B cell (primary cell): ENCODE results near the gene FAM118A. TPM values are rescaled to one million over a fixed set of nuclear protein-coding genes. Genes with fewer than 3 reads are reported as not detected.

Experiments
- ATAC-seq: fragments of 200-7000 bp; cut with Tn5 transposase; one replicate; pipeline ENCODE4 v1.10.0; 2021; ENCODE audit warnings: low read depth, mild to moderate bottlenecking, moderate number of reproducible peaks, moderate library complexity
- CTCF ChIA-PET: fragments of 350-600 bp; sonication (Branson Sonifier 250); formaldehyde crosslinking; loops from one replicate; lab custom pipeline; 2021; ENCODE audit warnings: antibody characterized with exemption, inconsistent platforms; lab: Charles Lee
- POLR2A ChIA-PET: fragments of 350-600 bp; sonication (Branson Sonifier 250); formaldehyde crosslinking; loops from one replicate; lab custom pipeline; 2021; ENCODE audit warnings: antibody characterized with exemption; lab: Charles Lee
- DNase-seq: peaks from one replicate; pipeline ENCODE4 v3.0.0; 2013
- H2AFZ ChIP-seq: 2 replicates; pipeline ENCODE4 v1.6.1; 2012; ENCODE audit warnings: mild to moderate bottlenecking, low read depth, low read length; ENCODE audit not compliant: insufficient read depth, poor library complexity, severe bottlenecking
- H3K27ac ChIP-seq, 2 donors: 1 replicate in 1 of 2; 2 replicates in 1 of 2; pipeline ENCODE4 v1.5.1; 2012 to 2013; ENCODE audit warnings: low read length in 2 of 2, mild to moderate bottlenecking in 2 of 2, moderate library complexity in 1 of 2
- H3K27me3 ChIP-seq, 4 experiments: fragments of 200-600 bp in 1 of 4; sonication (generic) in 1 of 4; replicated peaks in 1 of 4; 1 replicate in 2 of 4; 2 replicates in 2 of 4; pipeline versions ENCODE4 v1.6.1 to v1.7.0; 2013 to 2016; ENCODE audit warnings: low read length in 3 of 4, mild to moderate bottlenecking in 2 of 4, mixed read lengths in 1 of 4, moderate library complexity in 1 of 4; ENCODE audit not compliant: insufficient read depth in 4 of 4, control insufficient read depth in 3 of 4; ENCODE audit errors: control extremely low read depth in 1 of 4
- H3K36me3 ChIP-seq, 2 experiments: replicated peaks in 1 of 2; 1 replicate in 1 of 2; 2 replicates in 1 of 2; pipeline versions ENCODE4 v1.6.1 to v1.7.1; 2013; ENCODE audit warnings: low read length in 1 of 2; ENCODE audit not compliant: insufficient read depth in 2 of 2, control insufficient read depth in 1 of 2; ENCODE audit errors: control extremely low read depth in 1 of 2, extremely low read depth in 1 of 2
- H3K4me1 ChIP-seq, 2 donors: fragments of 200-600 bp in 1 of 2; sonication (generic) in 1 of 2; 1 replicate in 1 of 2; 2 replicates in 1 of 2; pipeline versions ENCODE4 v1.5.1 to v1.6.1; 2013 to 2017; ENCODE audit warnings: low read length in 2 of 2; ENCODE audit not compliant: control insufficient read depth in 2 of 2, insufficient read depth in 2 of 2
- H3K4me2 ChIP-seq: replicated peaks from 2 replicates; pipeline ENCODE3; 2012; ENCODE audit warnings: mild to moderate bottlenecking, low read depth, low read length; ENCODE audit not compliant: poor library complexity, severe bottlenecking
- H3K4me3 ChIP-seq, 5 experiments: fragments of 200-600 bp in 1 of 5; sonication (generic) in 1 of 5; 1 replicate in 3 of 5; 2 replicates in 2 of 5; pipeline versions ENCODE4 v1.5.1 to v1.7.0; 2011 to 2016; ENCODE audit warnings: low read length in 4 of 5, mild to moderate bottlenecking in 4 of 5, low read depth in 2 of 5, control low read depth in 1 of 5, moderate library complexity in 1 of 5; ENCODE audit not compliant: insufficient read depth in 1 of 5; ENCODE audit errors: control extremely low read depth in 1 of 5, extremely low read depth in 1 of 5
- H3K79me2 ChIP-seq: fragments of 200-600 bp; sonication (generic); one replicate; pipeline ENCODE4 v1.6.0; 2016; ENCODE audit warnings: low read length; ENCODE audit not compliant: control insufficient read depth, insufficient read depth
- H3K9ac ChIP-seq: fragments of 200-600 bp; sonication (generic); 2 replicates; pipeline ENCODE4 v1.6.1; 2017; ENCODE audit warnings: mild to moderate bottlenecking, low read length, moderate library complexity
- H3K9me3 ChIP-seq, 3 donors: one replicate each; pipeline versions ENCODE4 v1.6.1 to v1.7.1; 2013; ENCODE audit warnings: low read length in 2 of 3; ENCODE audit not compliant: control insufficient read depth in 2 of 3, insufficient read depth in 1 of 3; ENCODE audit errors: control extremely low read depth in 1 of 3
- H4K20me1 ChIP-seq: 2 replicates; pipeline ENCODE4 v1.6.0; 2012; ENCODE audit warnings: mild to moderate bottlenecking, low read length; ENCODE audit not compliant: insufficient read depth, control insufficient read depth, poor library complexity, severe bottlenecking
- H3K27ac Mint-ChIP-seq: one replicate; pipeline ENCODE4 v1.8.0; 2021; ENCODE audit warnings: mixed read lengths
- H3K27me3 Mint-ChIP-seq: one replicate; pipeline ENCODE4 v1.8.0; 2021; ENCODE audit warnings: mixed read lengths
- H3K4me1 Mint-ChIP-seq: one replicate; pipeline ENCODE4 v1.8.0; 2021; ENCODE audit warnings: mixed read lengths
- H3K4me3 Mint-ChIP-seq: one replicate; pipeline ENCODE4 v1.8.0; 2021; ENCODE audit warnings: mixed read lengths
- H3K9me3 Mint-ChIP-seq: one replicate; pipeline ENCODE4 v1.8.0; 2022; ENCODE audit warnings: mixed read lengths; ENCODE audit not compliant: insufficient read depth
- CTCF ChIP-seq: fragments of 200-600 bp; IDR thresholded peaks from one replicate; pipeline ENCODE4 v1.8.0; 2022; ENCODE audit warnings: antibody characterized with exemption, mild to moderate bottlenecking
- EZH2 ChIP-seq: IDR thresholded peaks from 2 replicates; pipeline ENCODE4 v1.6.1; 2012; ENCODE audit warnings: borderline replicate concordance, low read depth, mild to moderate bottlenecking, moderate library complexity, low read length; ENCODE audit not compliant: insufficient read depth, poor library complexity, severe bottlenecking
- WGBS: methylation state at CpG from one replicate; pipeline ENCODE4 v1.1.5; 2013; ENCODE audit warnings: missing lambda C conversion rate; ENCODE audit not compliant: insufficient coverage; 5-methylcytosine and 5-hydroxymethylcytosine counted together
- intact Hi-C: fragments of 100-400 bp; cut with micrococcal nuclease; formaldehyde crosslinking; loops from one replicate; pipeline ENCODE4 v1.10.0; 2022
- polyA plus RNA-seq: library from polyadenylated mRNA; depleted of rRNA; stranded (reverse); fragments of >200 nt; gene quantifications from 2 replicates; pipeline ENCODE4 v1.2.3, GENCODE V29; 2012
- total RNA-seq, 2 donors: library from RNA; stranded (reverse); fragments of 120-200 nt in 1 of 2; gene quantifications; 1 replicate in 1 of 2; 2 replicates in 1 of 2; pipeline versions ENCODE4 v1.2.3 to v1.2.4, GENCODE V29; 2013 to 2022

The FAM118A gene
- total and polyA plus RNA-seq, 2 donors (not counting 1 experiment from before 2014, with no cell fraction given) = 66.5 to 216 TPM

DNA sequence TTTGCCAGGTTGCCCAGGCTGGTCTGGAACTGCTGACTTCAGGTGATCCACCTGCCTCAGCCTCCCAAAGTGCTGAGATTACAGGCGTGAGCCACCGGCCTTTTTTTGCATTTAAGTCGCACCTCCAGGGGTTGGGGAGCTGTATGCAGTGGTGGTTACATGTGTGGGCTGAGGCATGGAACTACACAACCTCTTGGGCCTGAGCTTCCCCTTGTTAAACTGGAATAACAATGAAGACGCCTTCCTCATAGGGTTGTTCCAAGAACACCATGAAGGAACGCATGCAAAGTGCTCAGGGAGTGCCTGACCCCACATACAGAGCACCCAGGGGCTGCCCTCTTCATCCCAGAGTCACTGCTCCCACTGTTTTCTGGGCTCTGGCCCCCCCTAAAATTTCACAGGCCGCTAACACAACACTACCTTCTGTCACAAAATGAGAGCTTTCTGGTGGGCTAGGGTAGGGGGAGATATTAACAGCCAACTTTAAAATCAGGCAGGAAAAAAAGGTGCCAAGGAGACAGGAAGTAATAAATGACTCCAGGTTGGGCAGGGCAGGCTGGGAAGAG, 1.3 kb upstream of the FAM118A start:
- H3K27ac Mint-ChIP-seq = peak overlapping the region; percentile 97
- no peaks in the 10 kb centered on the region for H3K9me3 Mint-ChIP-seq
- no peak for ATAC-seq
- H3K9ac ChIP-seq = peak overlapping the region; percentile 87
- ChIA-PET CTCF (interaction anchor here (0.6 kb wide), 1 partner anchor 1445 kb away, joined by 3 read pairs; no protein-coding TSS in a partner anchor), POLR2A (interaction anchor here (0.7 kb wide), 1 partner anchor 12 kb away, joined by 3 read pairs; no protein-coding TSS in a partner anchor)
- H3K4me1 Mint-ChIP-seq = peaks cover 29% of the 10 kb centered on the region
- no peaks in the 10 kb centered on the region for H3K36me3 ChIP-seq
- TF ChIP-seq EZH2 (no peak), CTCF (no peak)
- H4K20me1 ChIP-seq = no peaks in the 10 kb centered on the region
- peak overlapping the region; percentile 92 for H3K4me3 Mint-ChIP-seq
- peaks cover 31% of the 10 kb centered on the region for H3K79me2 ChIP-seq
- no peaks in the 10 kb centered on the region for H3K9me3 ChIP-seq
- H3K4me3 ChIP-seq = peak overlapping the region in 1 of 5 experiments; percentile 71
- 91% methylated on average over 4 of the region's 6 CpGs for WGBS
- peak overlapping the region; percentile 87 for H2AFZ ChIP-seq
- intact Hi-C loops = no loop called here
- H3K27me3 Mint-ChIP-seq = no peaks in the 10 kb centered on the region
- H3K27ac ChIP-seq = no peak overlapping the region
- peaks cover 18 to 25% of the 10 kb centered on the region in 2 donors for H3K4me1 ChIP-seq
- no peak for DNase-seq
- no peaks in the 10 kb centered on the region for H3K27me3 ChIP-seq
- H3K4me2 ChIP-seq = peak overlapping the region; percentile 98

- Histone ChIP-seq H3K4me2 (peak overlapping the region; percentile 98), H3K9ac (peak overlapping the region; percentile 87), H3K9me3 (no peaks in the 10 kb centered on the region), H3K27me3 (no peaks in the 10 kb centered on the region), H3K36me3 (no peaks in the 10 kb centered on the region), H3K27ac (peak overlapping the region; percentile 39 to 73), H4K20me1 (no peaks in the 10 kb centered on the region), H3K4me3 (peak overlapping the region; percentile 27 to 71 (median 60)), H3K79me2 (peaks cover 36% of the 10 kb centered on the region), H3K4me1 (peaks cover 18 to 25% of the 10 kb centered on the region in 2 donors), H2AFZ (peak overlapping the region; percentile 87)
- TF ChIP-seq CTCF (no peak), EZH2 (no peak)
- H3K9me3 Mint-ChIP-seq = no peaks in the 10 kb centered on the region
- no peaks in the 10 kb centered on the region for H3K27me3 Mint-ChIP-seq
- DNase-seq (no peak), ATAC-seq (no peak)
- peak overlapping the region; percentile 92 for H3K4me3 Mint-ChIP-seq
- H3K27ac Mint-ChIP-seq = peak overlapping the region; percentile 97
- intact Hi-C loops = loop anchor here (1.0 kb wide), 4 partner anchors 21 to 68 kb away; partner anchors contain the start of gene UPK3A
- CTCF ChIA-PET = no interaction called here
- POLR2A ChIA-PET = interaction anchor here (0.7 kb wide), 1 partner anchor 12 kb away, joined by 3 read pairs; no protein-coding TSS in a partner anchor
- 55% methylated on average over 21 of the region's 25 CpGs for WGBS
- peaks cover 31% of the 10 kb centered on the region for H3K4me1 Mint-ChIP-seq
Measured at GRCh38 chr22:45308957-45309421, 745 bp upstream of the FAM118A start.
